Activated gamma-delta T cell (primary cell): Measurements from ENCODE around the gene RABGEF1.
"Not testable (repeated sequence)": the region's sequence is repeated elsewhere in the genome, so short reads cannot be mapped to it uniquely, and the experiment has no call there.

Experiments used
- DNase-seq: peaks from one replicate; lab custom pipeline; 2025; lab: John Stamatoyannopoulos, UW

Gene RABGEF1

GRCh38 chr7:66815186-66815875 is 74.8 kb downstream of the RABGEF1 start:
- not testable (repeated sequence) for DNase-seq

- no peak for DNase-seq
These were observed 75.4 kb downstream of the RABGEF1 start for GRCh38 chr7:66815951-66816350.

- DNase-seq, result not testable (repeated sequence)
These were observed 76.1 kb downstream of the RABGEF1 start for GRCh38 chr7:66816658-66817057.

GRCh38 chr7:66817208-66817795 is 76.8 kb downstream of the RABGEF1 start:
- DNase-seq, result not testable (repeated sequence)

GRCh38 chr7:66817956-66818355 is 77.4 kb downstream of the RABGEF1 start:
- not testable (repeated sequence) for DNase-seq

- no peak for DNase-seq
These were observed 83.5 kb downstream of the RABGEF1 start for GRCh38 chr7:66824041-66824440.

GRCh38 chr7:66825538-66825937 is 85.0 kb downstream of the RABGEF1 start:
- not testable (repeated sequence) for DNase-seq

GRCh38 chr7:66826649-66827048 is 86.1 kb downstream of the RABGEF1 start:
- DNase-seq, result no peak

- DNase-seq, result not testable (repeated sequence)
These were observed 90.4 kb downstream of the RABGEF1 start for GRCh38 chr7:66830976-66831375.

GRCh38 chr7:66832531-66833351 is 92.2 kb downstream of the RABGEF1 start:
- no peak for DNase-seq

- DNase-seq, result no peak
These were observed 96.5 kb downstream of the RABGEF1 start for GRCh38 chr7:66837007-66837406.

- DNase-seq, result no peak
These were observed 97.1 kb downstream of the RABGEF1 start for GRCh38 chr7:66837661-66838060.

GRCh38 chr7:66839814-66840213 is 99.3 kb downstream of the RABGEF1 start:
- no peak for DNase-seq

- DNase-seq, result no peak
These were observed 99.8 kb downstream of the RABGEF1 start for GRCh38 chr7:66840316-66840715.

- no peak for DNase-seq
These were observed 101.4 kb downstream of the RABGEF1 start for GRCh38 chr7:66841898-66842297.

GRCh38 chr7:66843492-66843891 is 103.0 kb downstream of the RABGEF1 start:
- not testable (repeated sequence) for DNase-seq

GRCh38 chr7:66844552-66845378 is 104.2 kb downstream of the RABGEF1 start:
- peak; percentile 96 for DNase-seq

GRCh38 chr7:66845379-66846095 is 105.0 kb downstream of the RABGEF1 start:
- no peak for DNase-seq

- not testable (repeated sequence) for DNase-seq
These were observed 105.5 kb downstream of the RABGEF1 start for GRCh38 chr7:66846096-66846445.

- DNase-seq, result not testable (repeated sequence)
These were observed 107.0 kb downstream of the RABGEF1 start for GRCh38 chr7:66847523-66847855.
